ENCODE data around the gene ACLY.

ACLY gene

DNA sequence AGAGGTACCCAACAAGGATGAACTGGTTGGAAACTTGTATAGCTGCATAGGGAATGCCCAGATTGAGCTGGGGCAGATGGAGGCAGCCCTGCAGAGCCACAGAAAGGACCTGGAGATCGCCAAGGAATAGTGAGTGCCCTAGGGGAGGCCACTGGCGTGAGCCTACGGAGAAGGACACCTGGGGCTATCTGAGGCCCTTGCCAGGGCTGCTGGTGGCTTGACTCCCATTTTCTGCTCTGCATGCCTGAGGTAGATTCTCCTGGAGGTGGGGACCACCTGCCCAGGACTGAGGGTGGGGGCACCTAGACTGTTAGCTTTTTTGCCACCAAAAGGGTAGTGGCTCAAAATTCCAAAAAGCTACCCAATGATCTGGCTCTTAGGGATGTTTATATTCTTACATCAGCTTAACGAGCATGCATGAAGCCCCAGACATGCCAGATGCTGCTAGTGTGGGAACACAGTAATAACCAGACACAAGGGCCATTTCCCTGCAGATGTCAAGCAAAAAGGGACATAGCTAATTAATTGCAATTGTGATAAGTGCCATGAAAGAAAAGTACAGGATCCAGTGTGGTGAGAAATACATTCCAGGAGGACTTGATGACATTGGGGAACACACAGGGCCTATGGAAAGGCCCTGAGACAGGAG lies 20.4 kb upstream of the ACLY start:
- Histone ChIP-seq H3K9ac (ENCODE audit: low read length) (no peak overlapping the region), H3K14ac (ENCODE audit: low read length in 2 of 2) (no peak overlapping the region), H2AK5ac (ENCODE audit: low read length, severe bottlenecking) (no peak overlapping the region), H3K27ac (ENCODE audit: low read length, poor library complexity, severe bottlenecking) (no peak overlapping the region), H2BK12ac (ENCODE audit: low read length in 2 of 2) (no peak overlapping the region), H3K36me3 (ENCODE audit: control insufficient read depth in 1 of 2, insufficient read depth in 2 of 2, low read depth in 1 of 2, low read length in 2 of 2) (peaks cover 8 to 22% of the 10 kb centered on the region in 2 experiments), H2AFZ (ENCODE audit: low read depth, low read length) (no peak overlapping the region), H3K4ac (ENCODE audit: low read depth in 1 of 2, low read length in 2 of 2) (no peak overlapping the region), H3K4me3 (ENCODE audit: insufficient read depth in 1 of 2, low read depth in 1 of 2, low read length in 2 of 2) (no peak overlapping the region), H2BK15ac (ENCODE audit: low read depth, poor library complexity, severe bottlenecking) (no peak overlapping the region), H2BK120ac (ENCODE audit: low read depth, low read length) (no peak overlapping the region), H4K91ac (ENCODE audit: low read length) (no peak overlapping the region), H2BK5ac (ENCODE audit: low read depth, low read length, poor library complexity, severe bottlenecking) (no peak overlapping the region), H3K4me1 (ENCODE audit: control insufficient read depth, insufficient read depth, low read depth, low read length) (peaks cover 2% of the 10 kb centered on the region), H3K9me3 (ENCODE audit: control insufficient read depth, low read length) (no peaks in the 10 kb centered on the region), H3K4me2 (ENCODE audit: low read length, poor library complexity, severe bottlenecking) (no peak overlapping the region), H4K8ac (ENCODE audit: low read length) (no peak overlapping the region), H3K79me1 (replicated peaks; ENCODE audit: low read length, poor library complexity, severe bottlenecking) (no peaks in the 10 kb centered on the region), H3K27me3 (ENCODE audit: control insufficient read depth in 1 of 2, insufficient read depth in 1 of 2, low read length in 2 of 2) (no peaks in the 10 kb centered on the region), H3K23ac (ENCODE audit: low read length in 2 of 2) (no peak overlapping the region), H3K18ac (ENCODE audit: low read depth in 1 of 2, low read length in 2 of 2) (no peak overlapping the region)
- WGBS = 74% methylated on average over 4 of the region's 4 CpGs
- no peak for DNase-seq

DNA sequence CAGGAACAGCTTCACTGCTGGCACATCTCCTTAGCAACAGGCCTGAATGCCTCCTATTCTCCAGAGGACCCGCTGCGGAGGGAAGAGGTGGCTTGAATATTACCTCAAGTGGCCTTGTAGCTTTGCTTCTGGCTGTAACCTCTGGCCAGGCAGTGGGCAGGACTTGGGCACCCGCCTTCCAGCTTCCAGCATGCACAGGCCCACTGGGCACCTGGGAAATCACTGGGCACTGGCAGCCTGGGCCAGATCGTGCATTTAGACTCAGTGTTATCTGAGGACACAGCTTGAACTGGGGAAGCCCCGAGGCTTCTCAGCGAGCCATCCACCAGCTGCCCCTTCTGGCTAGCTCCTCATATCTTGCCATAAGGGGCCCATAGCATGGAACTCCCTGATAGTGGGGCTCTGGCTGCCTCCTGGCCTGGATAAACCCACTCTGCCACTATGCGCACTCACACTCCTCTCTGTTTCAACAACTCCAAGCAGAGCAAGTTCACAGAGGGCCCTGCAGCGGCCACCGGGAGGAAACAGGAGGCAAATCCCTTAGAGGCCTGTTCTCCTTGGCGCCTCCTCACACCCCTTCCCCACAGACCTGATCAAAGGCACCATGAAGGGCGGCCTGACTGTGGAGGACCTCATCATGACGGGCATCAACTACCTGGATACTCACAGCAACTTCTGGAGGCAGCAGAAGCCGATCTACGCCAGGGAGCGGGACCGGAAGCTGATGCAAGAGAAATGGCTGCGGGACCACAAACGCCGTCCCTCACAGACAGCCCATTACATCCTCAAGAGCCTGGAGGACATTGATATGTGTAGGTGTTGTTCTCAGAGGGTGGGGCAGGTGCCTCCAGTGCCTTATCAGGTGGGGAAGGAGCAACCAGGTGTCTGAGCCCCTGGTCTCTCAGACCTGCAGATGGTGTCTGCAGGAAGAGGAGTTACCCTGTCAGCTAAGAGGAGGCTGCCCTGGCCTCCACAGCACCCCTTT lies 19.5 kb upstream of the ACLY start:
- Histone ChIP-seq H3K79me1 (replicated peaks; ENCODE audit: low read length, poor library complexity, severe bottlenecking) (no peaks in the 10 kb centered on the region), H3K18ac (ENCODE audit: low read depth in 1 of 2, low read length in 2 of 2) (no peak overlapping the region), H3K4me3 (ENCODE audit: insufficient read depth in 1 of 2, low read depth in 1 of 2, low read length in 2 of 2) (no peak overlapping the region), H2BK12ac (ENCODE audit: low read length in 2 of 2) (no peak overlapping the region), H3K4ac (ENCODE audit: low read depth in 1 of 2, low read length in 2 of 2) (no peak overlapping the region), H3K4me2 (ENCODE audit: low read length, poor library complexity, severe bottlenecking) (no peak overlapping the region), H3K9ac (ENCODE audit: low read length) (no peak overlapping the region), H3K27ac (ENCODE audit: low read length, poor library complexity, severe bottlenecking) (no peak overlapping the region), H2BK120ac (ENCODE audit: low read depth, low read length) (no peak overlapping the region), H2BK15ac (ENCODE audit: low read depth, poor library complexity, severe bottlenecking) (no peak overlapping the region), H3K27me3 (ENCODE audit: control insufficient read depth in 1 of 2, insufficient read depth in 1 of 2, low read length in 2 of 2) (no peaks in the 10 kb centered on the region), H3K23ac (ENCODE audit: low read length in 2 of 2) (no peak overlapping the region), H3K4me1 (ENCODE audit: control insufficient read depth, insufficient read depth, low read depth, low read length) (peaks cover 2% of the 10 kb centered on the region), H4K91ac (ENCODE audit: low read length) (no peak overlapping the region), H4K8ac (ENCODE audit: low read length) (no peak overlapping the region), H2AK5ac (ENCODE audit: low read length, severe bottlenecking) (no peak overlapping the region), H2AFZ (ENCODE audit: low read depth, low read length) (no peak overlapping the region), H3K9me3 (ENCODE audit: control insufficient read depth, low read length) (no peaks in the 10 kb centered on the region), H2BK5ac (ENCODE audit: low read depth, low read length, poor library complexity, severe bottlenecking) (no peak overlapping the region), H3K36me3 (ENCODE audit: control insufficient read depth in 1 of 2, insufficient read depth in 2 of 2, low read depth in 1 of 2, low read length in 2 of 2) (peaks cover 8 to 22% of the 10 kb centered on the region in 2 experiments), H3K14ac (ENCODE audit: low read length in 2 of 2) (no peak overlapping the region)
- WGBS = 93% methylated on average over 17 of the region's 19 CpGs
- no peak for DNase-seq

DNA sequence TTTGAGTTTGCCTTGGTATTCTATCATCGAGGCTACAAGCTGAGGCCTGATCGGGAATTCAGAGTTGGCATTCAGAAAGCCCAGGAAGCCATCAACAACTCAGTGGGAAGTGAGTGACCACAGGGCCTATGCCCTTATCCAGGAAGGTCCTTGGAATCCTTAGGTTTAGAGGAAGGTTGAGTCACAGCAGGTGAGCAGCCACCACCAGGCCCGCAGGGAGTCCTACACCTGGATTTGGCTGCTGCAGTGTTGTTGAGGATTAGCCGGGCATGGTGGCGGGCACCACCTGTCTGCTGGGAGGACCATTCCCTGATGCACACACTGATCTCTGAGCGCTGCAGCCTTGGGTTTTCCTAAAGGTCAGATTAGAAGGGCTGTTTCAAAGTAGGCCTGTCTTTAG lies 16.9 kb upstream of the ACLY start:
- no peak overlapping the region for H3K9ac ChIP-seq (ENCODE audit: low read length)
- H3K27me3 ChIP-seq (ENCODE audit: control insufficient read depth in 1 of 2, insufficient read depth in 1 of 2, low read length in 2 of 2) = no peaks in the 10 kb centered on the region
- H3K36me3 ChIP-seq (ENCODE audit: control insufficient read depth in 1 of 2, insufficient read depth in 2 of 2, low read depth in 1 of 2, low read length in 2 of 2) = peaks cover 8 to 22% of the 10 kb centered on the region in 2 experiments
- H3K23ac ChIP-seq (ENCODE audit: low read length in 2 of 2) = no peak overlapping the region
- H3K4me2 ChIP-seq (ENCODE audit: low read length, poor library complexity, severe bottlenecking) = no peak overlapping the region
- H2AFZ ChIP-seq (ENCODE audit: low read depth, low read length) = no peak overlapping the region
- H3K9me3 ChIP-seq (ENCODE audit: control insufficient read depth, low read length) = no peaks in the 10 kb centered on the region
- H2BK12ac ChIP-seq (ENCODE audit: low read length in 2 of 2) = no peak overlapping the region
- no peak overlapping the region for H3K18ac ChIP-seq (ENCODE audit: low read depth in 1 of 2, low read length in 2 of 2)
- H3K4me1 ChIP-seq (ENCODE audit: control insufficient read depth, insufficient read depth, low read depth, low read length) = no peaks in the 10 kb centered on the region
- H4K8ac ChIP-seq (ENCODE audit: low read length) = no peak overlapping the region
- no peak overlapping the region for H2AK5ac ChIP-seq (ENCODE audit: low read length, severe bottlenecking)
- H3K27ac ChIP-seq (ENCODE audit: low read length, poor library complexity, severe bottlenecking) = no peak overlapping the region
- no peak overlapping the region for H4K91ac ChIP-seq (ENCODE audit: low read length)
- no peak overlapping the region for H2BK5ac ChIP-seq (ENCODE audit: low read depth, low read length, poor library complexity, severe bottlenecking)
- H3K4ac ChIP-seq (ENCODE audit: low read depth in 1 of 2, low read length in 2 of 2) = no peak overlapping the region
- no peak overlapping the region for H3K4me3 ChIP-seq (ENCODE audit: insufficient read depth in 1 of 2, low read depth in 1 of 2, low read length in 2 of 2)
- peaks cover 2% of the 10 kb centered on the region for H3K79me1 ChIP-seq (replicated peaks; ENCODE audit: low read length, poor library complexity, severe bottlenecking)
- no peak overlapping the region for H2BK15ac ChIP-seq (ENCODE audit: low read depth, poor library complexity, severe bottlenecking)
- no peak overlapping the region for H2BK120ac ChIP-seq (ENCODE audit: low read depth, low read length)
- H3K14ac ChIP-seq (ENCODE audit: low read length in 2 of 2) = no peak overlapping the region
- no peak for DNase-seq
- 94% methylated on average over 6 of the region's 6 CpGs for WGBS

GRCh38 chr17:41932816-41933389 lies 14.2 kb upstream of the ACLY start:
- Histone ChIP-seq H3K14ac (ENCODE audit: low read length in 2 of 2) (no peak overlapping the region), H3K27me3 (ENCODE audit: control insufficient read depth in 1 of 2, insufficient read depth in 1 of 2, low read length in 2 of 2) (no peaks in the 10 kb centered on the region), H2AK5ac (ENCODE audit: low read length, severe bottlenecking) (no peak overlapping the region), H2AFZ (ENCODE audit: low read depth, low read length) (no peak overlapping the region), H3K9ac (ENCODE audit: low read length) (no peak overlapping the region), H3K4me3 (ENCODE audit: insufficient read depth in 1 of 2, low read depth in 1 of 2, low read length in 2 of 2) (no peak overlapping the region), H2BK120ac (ENCODE audit: low read depth, low read length) (no peak overlapping the region), H2BK15ac (ENCODE audit: low read depth, poor library complexity, severe bottlenecking) (no peak overlapping the region), H4K91ac (ENCODE audit: low read length) (no peak overlapping the region), H3K4me1 (ENCODE audit: control insufficient read depth, insufficient read depth, low read depth, low read length) (peaks cover 3% of the 10 kb centered on the region), H3K18ac (ENCODE audit: low read depth in 1 of 2, low read length in 2 of 2) (no peak overlapping the region), H3K9me3 (ENCODE audit: control insufficient read depth, low read length) (no peaks in the 10 kb centered on the region), H3K36me3 (ENCODE audit: control insufficient read depth in 1 of 2, insufficient read depth in 2 of 2, low read depth in 1 of 2, low read length in 2 of 2) (peaks cover 8 to 17% of the 10 kb centered on the region in 2 experiments), H2BK5ac (ENCODE audit: low read depth, low read length, poor library complexity, severe bottlenecking) (no peak overlapping the region), H4K8ac (ENCODE audit: low read length) (no peak overlapping the region), H3K23ac (ENCODE audit: low read length in 2 of 2) (no peak overlapping the region), H3K79me1 (replicated peaks; ENCODE audit: low read length, poor library complexity, severe bottlenecking) (peaks cover 3% of the 10 kb centered on the region), H2BK12ac (ENCODE audit: low read length in 2 of 2) (no peak overlapping the region), H3K27ac (ENCODE audit: low read length, poor library complexity, severe bottlenecking) (no peak overlapping the region), H3K4me2 (ENCODE audit: low read length, poor library complexity, severe bottlenecking) (no peak overlapping the region), H3K4ac (ENCODE audit: low read depth in 1 of 2, low read length in 2 of 2) (no peak overlapping the region)
- WGBS = 36% methylated on average over 1 of the region's 2 CpGs
- DNase-seq = no peak
